CD14-positive monocyte (primary cell): ENCODE results near the gene ALDH1B1. TPM values are rescaled to one million over a fixed set of nuclear protein-coding genes. Genes with fewer than 3 reads are reported as not detected.
"Not testable (repeated sequence)": the region's sequence is repeated elsewhere in the genome, so short reads cannot be mapped to it uniquely, and the experiment has no call there.

Experiments
- DNase-seq, 3 donors: peaks; one replicate each; pipeline ENCODE4 v3.0.0-alpha.2; 2011 to 2022
- H2AFZ ChIP-seq: 2 replicates; pipeline ENCODE4 v1.6.0; 2012; ENCODE audit warnings: mild to moderate bottlenecking, low read depth, low read length, inconsistent platforms; ENCODE audit not compliant: insufficient read depth, poor library complexity, severe bottlenecking
- H3K27ac ChIP-seq, 2 donors: 1 replicate in 1 of 2; 2 replicates in 1 of 2; pipeline ENCODE4 v1.5.1; 2012 to 2013; ENCODE audit warnings: low read length in 2 of 2, control low read depth in 1 of 2, inconsistent platforms in 1 of 2, low read depth in 1 of 2, mild to moderate bottlenecking in 1 of 2
- H3K27me3 ChIP-seq, 2 donors: one replicate each; pipeline versions ENCODE4 v1.6.0 to v1.6.1; 2011 to 2013; ENCODE audit warnings: low read length in 2 of 2; ENCODE audit not compliant: control insufficient read depth in 2 of 2, insufficient read depth in 2 of 2
- H3K36me3 ChIP-seq, 2 donors: replicated peaks in 1 of 2; 1 replicate in 1 of 2; 2 replicates in 1 of 2; pipeline versions ENCODE4 v1.5.1 to v1.6.1; 2012 to 2013; ENCODE audit warnings: low read length in 2 of 2, control low read depth in 1 of 2, inconsistent platforms in 1 of 2, mild to moderate bottlenecking in 1 of 2; ENCODE audit not compliant: insufficient read depth in 2 of 2, control insufficient read depth in 1 of 2
- H3K4me1 ChIP-seq, 2 donors: 1 replicate in 1 of 2; 2 replicates in 1 of 2; pipeline versions ENCODE4 v1.5.1 to v1.6.1; 2012 to 2013; ENCODE audit warnings: low read length in 2 of 2, control low read depth in 1 of 2, inconsistent platforms in 1 of 2, mild to moderate bottlenecking in 1 of 2, moderate library complexity in 1 of 2; ENCODE audit not compliant: insufficient read depth in 2 of 2, control insufficient read depth in 1 of 2
- H3K4me2 ChIP-seq: replicated peaks from 2 replicates; pipeline ENCODE3; 2012; ENCODE audit warnings: low read length, moderate library complexity, mild to moderate bottlenecking; ENCODE audit not compliant: poor library complexity, severe bottlenecking; ENCODE audit errors: extremely low read depth
- H3K4me3 ChIP-seq, 3 experiments: fragments of 200-600 bp in 1 of 3; sonication (generic) in 1 of 3; replicated peaks in 1 of 3; 1 replicate in 2 of 3; 2 replicates in 1 of 3; pipeline ENCODE4 v1.5.1; 2011 to 2013; ENCODE audit warnings: low read length in 3 of 3, mild to moderate bottlenecking in 3 of 3, control low read depth in 2 of 3, low read depth in 2 of 3, inconsistent platforms in 1 of 3, moderate library complexity in 1 of 3
- H3K79me2 ChIP-seq: 2 replicates; pipeline ENCODE4 v1.6.0; 2012; ENCODE audit warnings: mild to moderate bottlenecking, control low read depth, inconsistent platforms, low read length, moderate library complexity; ENCODE audit not compliant: insufficient read depth
- H3K9ac ChIP-seq: 2 replicates; pipeline ENCODE4 v1.6.0; 2017; ENCODE audit warnings: low read length, mild to moderate bottlenecking; ENCODE audit not compliant: insufficient read depth, poor library complexity, severe bottlenecking
- H3K9me3 ChIP-seq, 2 donors: replicated peaks in 1 of 2; 1 replicate in 1 of 2; 2 replicates in 1 of 2; pipeline versions ENCODE4 v1.5.1 to v1.6.1; 2012 to 2013; ENCODE audit warnings: low read length in 2 of 2, control low read depth in 1 of 2; ENCODE audit not compliant: control insufficient read depth in 1 of 2, insufficient read depth in 1 of 2
- H4K20me1 ChIP-seq: 2 replicates; pipeline ENCODE4 v1.6.0; 2012; ENCODE audit warnings: mild to moderate bottlenecking, low read length, control low read depth, moderate library complexity; ENCODE audit not compliant: insufficient read depth
- H3K27ac Mint-ChIP-seq, 7 donors: one replicate each; pipeline ENCODE4 v1.8.0; 2020; ENCODE audit warnings: mild to moderate bottlenecking in 7 of 7, mixed read lengths in 7 of 7, moderate library complexity in 6 of 7, inconsistent platforms in 2 of 7
- H3K27me3 Mint-ChIP-seq, 3 donors: one replicate each; pipeline ENCODE4 v1.8.0; 2021 to 2022; ENCODE audit warnings: low read depth in 3 of 3, mild to moderate bottlenecking in 3 of 3, mixed read lengths in 3 of 3, moderate library complexity in 3 of 3, inconsistent platforms in 1 of 3
- H3K36me3 Mint-ChIP-seq, 2 donors: one replicate each; pipeline ENCODE4 v1.8.0; 2020; ENCODE audit warnings: mixed read lengths in 2 of 2, inconsistent platforms in 1 of 2, mild to moderate bottlenecking in 1 of 2
- H3K4me1 Mint-ChIP-seq: one replicate; pipeline ENCODE4 v1.8.0; 2020; ENCODE audit warnings: mild to moderate bottlenecking, mixed read lengths
- H3K4me3 Mint-ChIP-seq, 2 donors: one replicate each; pipeline ENCODE4 v1.8.0; 2020; ENCODE audit warnings: mild to moderate bottlenecking in 2 of 2, mixed read lengths in 2 of 2, moderate library complexity in 1 of 2
- H3K9me3 Mint-ChIP-seq, 7 donors: one replicate each; pipeline ENCODE4 v1.8.0; 2020 to 2022; ENCODE audit warnings: mixed read lengths in 7 of 7, mild to moderate bottlenecking in 6 of 7, moderate library complexity in 6 of 7, inconsistent platforms in 2 of 7
- CTCF ChIP-seq: fragments of 200-600 bp; IDR thresholded peaks from one replicate; pipeline ENCODE4 v1.8.0; 2022; ENCODE audit warnings: antibody characterized with exemption, mild to moderate bottlenecking
- WGBS: methylation state at CpG from one replicate; pipeline ENCODE4 v1.1.5; 2013; ENCODE audit warnings: missing lambda C conversion rate; ENCODE audit not compliant: insufficient coverage; 5-methylcytosine and 5-hydroxymethylcytosine counted together
- intact Hi-C, 2 donors: fragments of 100-400 bp; cut with micrococcal nuclease; formaldehyde crosslinking; loops; one replicate each; pipeline versions ENCODE4 v1.15.0 to v1.15.1; 2023
- polyA plus RNA-seq, 3 donors: library from polyadenylated mRNA; depleted of rRNA in 1 of 3; unstranded in 2 of 3; stranded (reverse) in 1 of 3; fragments of 300-500 nt in 2 of 3; fragments of >200 nt in 1 of 3; fragmentation: Illumina TruSeq in 2 of 3; gene quantifications; 1 replicate in 2 of 3; 2 replicates in 1 of 3; pipeline ENCODE4 v1.2.3, GENCODE V29; 2012 to 2021

The ALDH1B1 gene
- polyA plus RNA-seq, 3 donors: 1.00 to 4.5 (median 3.8) TPM

GRCh38 chr9:38375572-38375963 lies 16.9 kb upstream of the ALDH1B1 start:
- H4K20me1 ChIP-seq: no peaks in the 10 kb centered on the region
- intact Hi-C loops: no loop called here
- Mint-ChIP-seq H3K27ac (no peak overlapping the region), H3K4me1 (no peaks in the 10 kb centered on the region), H3K4me3 (no peak overlapping the region), H3K9me3 (peaks cover 0 to 6% (median 0%) of the 10 kb centered on the region in 7 donors), H3K36me3 (no peaks in the 10 kb centered on the region), H3K27me3 (peaks cover 6 to 16% (median 7%) of the 10 kb centered on the region in 3 donors)
- no peaks in the 10 kb centered on the region for H3K79me2 ChIP-seq
- H2AFZ ChIP-seq: no peak overlapping the region
- DNase-seq: no peak
- H3K4me3 ChIP-seq: no peak overlapping the region
- 79% methylated on average over 7 of the region's 10 CpGs for WGBS
- H3K9me3 ChIP-seq: no peaks in the 10 kb centered on the region
- H3K4me1 ChIP-seq: no peaks in the 10 kb centered on the region
- no peaks in the 10 kb centered on the region for H3K27me3 ChIP-seq
- H3K36me3 ChIP-seq: no peaks in the 10 kb centered on the region
- no peak for TF ChIP-seq CTCF
- no peak overlapping the region for H3K9ac ChIP-seq
- H3K27ac ChIP-seq: no peak overlapping the region
- no peak overlapping the region for H3K4me2 ChIP-seq

GRCh38 chr9:38376021-38376670 lies 16.4 kb upstream of the ALDH1B1 start:
- Histone ChIP-seq H3K9me3 (no peaks in the 10 kb centered on the region), H4K20me1 (no peaks in the 10 kb centered on the region), H2AFZ (no peak overlapping the region), H3K9ac (no peak overlapping the region), H3K36me3 (no peaks in the 10 kb centered on the region), H3K4me2 (no peak overlapping the region), H3K4me3 (no peak overlapping the region), H3K27ac (no peak overlapping the region), H3K27me3 (no peaks in the 10 kb centered on the region), H3K4me1 (no peaks in the 10 kb centered on the region), H3K79me2 (no peaks in the 10 kb centered on the region)
- TF ChIP-seq CTCF: no peak
- DNase-seq: no peak
- Mint-ChIP-seq H3K4me3 (no peak overlapping the region), H3K4me1 (no peaks in the 10 kb centered on the region), H3K27ac (no peak overlapping the region), H3K36me3 (no peaks in the 10 kb centered on the region), H3K9me3 (peaks cover 0 to 6% (median 0%) of the 10 kb centered on the region in 7 donors), H3K27me3 (peaks cover 6 to 14% (median 7%) of the 10 kb centered on the region in 3 donors)
- intact Hi-C loops: no loop called here
- 76% methylated on average over 7 of the region's 9 CpGs for WGBS

- H3K27ac Mint-ChIP-seq: not testable (repeated sequence)
Observed at GRCh38 chr9:38377336-38378083, 15.0 kb upstream of the ALDH1B1 start.

More at GRCh38 chr9:38377336-38378083, 15.0 kb upstream of the ALDH1B1 start:
- H3K9me3 Mint-ChIP-seq, H3K4me2 ChIP-seq, H3K9ac ChIP-seq, H3K4me3 ChIP-seq, H3K36me3 Mint-ChIP-seq, H2AFZ ChIP-seq, H3K79me2 ChIP-seq, H4K20me1 ChIP-seq, DNase-seq, H3K27me3 ChIP-seq, H3K4me1 Mint-ChIP-seq, H3K27me3 Mint-ChIP-seq, H3K27ac ChIP-seq, H3K4me1 ChIP-seq, intact Hi-C loops, H3K4me3 Mint-ChIP-seq, H3K36me3 ChIP-seq, H3K9me3 ChIP-seq: not testable (repeated sequence)
- WGBS: 96% methylated on average over 34 of the region's 42 CpGs
